NCI-H2107 (cell line): Measurements from ENCODE around the gene SIRT3.
"Not testable (repeated sequence)": the region's sequence is repeated elsewhere in the genome, so short reads cannot be mapped to it uniquely, and the experiment has no call there.

ENCODE experiments used
- DNase-seq: peaks from one replicate; lab custom pipeline; 2025; lab: John Stamatoyannopoulos, UW

SIRT3 gene

GRCh38 chr11:203056-203944, 32.8 kb downstream of the SIRT3 start:
- DNase-seq, result no peak

DNA sequence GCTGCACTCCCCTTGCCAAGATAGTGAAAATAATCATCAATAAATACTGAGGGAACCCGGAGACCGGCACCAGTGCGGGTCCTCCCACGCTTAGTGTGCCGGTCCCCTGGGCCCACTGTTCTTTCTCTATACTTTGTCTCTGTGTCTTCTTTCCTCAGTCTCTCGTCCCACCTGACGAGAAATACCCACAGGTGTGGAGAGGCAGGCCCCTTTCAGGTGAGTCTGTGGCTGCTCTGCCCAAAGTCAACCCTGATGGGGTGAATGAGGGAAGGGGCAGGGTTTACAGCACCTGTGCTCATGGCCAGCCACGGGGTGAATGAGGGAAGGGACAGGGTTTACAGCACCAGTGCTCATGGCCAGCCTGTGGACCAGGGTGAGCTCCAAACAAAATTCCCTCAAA, 33.7 kb downstream of the SIRT3 start:
- DNase-seq, result no peak

GRCh38 chr11:201966-202365, 34.2 kb downstream of the SIRT3 start:
- DNase-seq, result no peak

GRCh38 chr11:200224-201003, 35.7 kb downstream of the SIRT3 start:
- no peak for DNase-seq

DNA sequence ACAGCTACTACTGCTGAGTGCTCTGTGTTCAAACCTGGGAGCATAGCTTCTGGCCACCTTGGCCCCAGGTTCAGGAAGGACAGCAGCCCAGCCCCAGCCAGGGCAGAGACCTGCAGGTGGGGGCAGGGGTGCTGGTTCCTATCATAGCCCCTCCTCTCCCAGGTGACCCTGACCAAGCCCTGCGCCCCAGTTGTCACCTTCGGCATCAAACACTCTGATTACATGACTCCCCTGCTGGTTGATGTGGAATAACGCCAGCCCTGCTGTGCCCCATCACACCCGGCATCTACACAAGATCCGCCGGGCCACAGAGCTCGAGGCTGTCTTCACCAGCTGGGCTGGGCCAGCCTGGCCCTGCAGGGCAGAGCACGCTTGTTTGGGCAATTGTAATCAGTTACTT, 36.4 kb downstream of the SIRT3 start:
- DNase-seq, result no peak

DNA sequence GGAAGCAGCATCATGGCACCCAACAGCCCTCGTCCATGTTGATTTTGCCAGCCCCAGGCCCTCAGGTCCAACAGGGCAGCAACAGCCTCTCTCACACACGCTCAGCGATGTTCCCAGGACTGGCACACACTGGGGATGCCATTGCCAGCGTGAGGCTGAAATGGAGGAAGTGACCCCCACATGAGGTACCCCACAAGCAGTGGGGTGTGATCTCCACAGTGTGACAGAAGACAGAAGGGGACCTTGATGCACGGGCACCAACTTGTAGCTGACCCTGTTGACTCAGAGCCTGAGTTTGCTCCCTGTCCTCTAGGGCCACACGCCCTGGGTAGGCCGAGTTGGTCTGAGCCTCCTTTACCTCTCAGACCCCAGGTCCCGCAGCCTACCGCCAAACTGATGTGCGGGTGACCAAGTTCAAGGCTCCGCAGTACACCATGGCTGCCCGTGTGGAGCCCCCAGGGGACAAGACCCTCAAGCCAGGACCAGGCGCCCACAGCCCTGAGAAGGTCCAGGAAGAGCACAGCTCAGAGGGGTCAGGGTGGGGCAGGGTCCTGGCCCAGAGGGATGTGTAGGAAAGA, 37.0 kb downstream of the SIRT3 start:
- DNase-seq, result no peak

GRCh38 chr11:198236-198806, 37.8 kb downstream of the SIRT3 start:
- no peak for DNase-seq

DNA sequence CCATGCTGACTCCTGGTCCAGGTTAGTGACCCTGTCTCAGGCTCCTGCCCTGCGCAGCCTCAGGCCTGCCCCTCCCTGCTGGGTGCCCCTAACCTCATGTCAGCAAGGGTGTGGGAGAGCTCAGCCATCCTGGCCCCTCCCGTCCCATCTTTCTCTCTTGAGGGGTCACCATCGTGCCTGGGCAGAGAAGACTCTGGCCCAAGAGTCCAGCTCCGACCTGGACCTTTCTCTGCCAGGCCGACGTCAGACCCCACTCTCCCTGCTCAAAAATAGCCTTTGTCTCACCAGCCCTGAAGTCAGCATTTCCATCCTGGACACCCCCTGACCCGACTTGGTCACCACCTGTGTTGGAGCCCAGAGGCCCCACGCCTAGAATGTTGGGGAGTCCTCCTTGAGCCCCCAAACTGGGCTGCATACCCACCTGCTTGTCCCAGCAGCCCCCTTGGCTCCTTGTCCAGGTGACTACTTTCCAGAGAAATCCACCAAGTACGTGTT, 38.4 kb downstream of the SIRT3 start:
- DNase-seq, result no peak

DNA sequence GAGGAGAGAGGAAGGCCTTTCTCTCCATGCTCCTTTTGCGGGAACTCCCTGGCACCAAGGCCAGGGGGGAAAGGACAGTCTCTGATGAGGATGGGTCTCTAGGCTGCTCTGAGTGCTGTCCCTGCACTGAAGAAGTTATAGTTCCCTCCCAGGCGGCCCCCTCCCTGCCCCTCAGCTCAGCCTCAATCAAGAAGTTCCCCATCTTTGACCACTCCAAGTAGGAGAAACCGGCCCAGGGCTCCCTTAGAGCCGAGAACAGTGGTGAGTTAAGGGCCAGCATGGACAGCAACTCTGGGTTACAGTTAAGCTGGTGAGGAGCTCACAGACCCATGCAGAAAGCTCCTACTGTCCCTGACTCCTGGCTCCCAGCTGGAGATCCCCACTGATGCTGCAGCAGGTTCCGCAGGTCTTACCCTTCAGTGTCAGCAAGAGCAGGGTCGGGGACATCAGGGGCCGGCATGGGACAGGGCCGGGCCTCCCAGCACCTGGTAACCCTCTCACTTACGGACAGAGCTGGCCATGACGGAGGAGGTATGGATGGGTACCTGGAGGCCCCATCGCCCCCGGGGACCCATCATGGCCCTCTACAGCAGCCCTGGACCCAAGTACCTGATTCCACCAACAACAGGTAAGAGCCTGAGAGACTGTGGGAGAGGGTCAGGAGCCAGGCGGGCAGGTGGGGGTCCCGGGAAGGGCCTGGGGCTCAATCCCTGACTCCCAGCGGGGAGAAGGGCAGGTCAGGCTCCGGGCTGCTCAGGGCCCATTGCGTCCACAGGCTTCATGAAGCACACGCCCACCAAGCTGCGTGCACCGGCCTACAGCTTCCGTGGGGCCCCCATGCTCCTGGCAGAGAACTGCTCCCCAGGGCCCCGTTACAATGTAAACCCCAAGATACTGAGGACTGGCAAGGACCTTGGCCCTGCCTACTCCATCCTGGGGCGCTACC, 39.1 kb downstream of the SIRT3 start:
- no peak for DNase-seq

GRCh38 chr11:193481-193880, 42.7 kb downstream of the SIRT3 start:
- not testable (repeated sequence) for DNase-seq

DNA sequence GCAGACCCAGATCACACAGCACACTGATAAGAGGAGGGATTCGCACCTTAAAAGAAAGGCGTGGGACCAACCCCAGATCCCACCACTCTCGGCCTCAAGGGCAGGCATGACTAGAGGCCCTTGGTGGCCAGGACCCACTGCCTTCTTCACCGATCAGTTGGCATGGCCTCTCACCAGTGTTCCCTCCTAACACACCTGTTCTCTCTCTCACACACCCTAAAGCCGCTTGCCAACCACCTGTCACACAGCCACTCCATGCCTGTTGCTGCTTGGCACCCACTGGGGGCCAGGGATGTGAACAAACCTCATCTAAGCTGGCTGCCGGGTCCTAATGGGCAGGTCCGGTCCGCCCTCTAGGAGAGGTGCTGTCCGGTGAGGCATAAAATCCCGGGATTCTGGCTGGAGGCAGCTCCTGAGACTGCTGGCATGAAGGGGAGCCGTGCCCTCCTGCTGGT, 43.4 kb downstream of the SIRT3 start, which contains the start of gene SCGB1C1:
SCGB1C1 (plus strand) TSS at position 405 of the 455 bp plus-strand sequence; CDS start at position 427, 22 bp downstream.
- DNase-seq, result not testable (repeated sequence)

DNA sequence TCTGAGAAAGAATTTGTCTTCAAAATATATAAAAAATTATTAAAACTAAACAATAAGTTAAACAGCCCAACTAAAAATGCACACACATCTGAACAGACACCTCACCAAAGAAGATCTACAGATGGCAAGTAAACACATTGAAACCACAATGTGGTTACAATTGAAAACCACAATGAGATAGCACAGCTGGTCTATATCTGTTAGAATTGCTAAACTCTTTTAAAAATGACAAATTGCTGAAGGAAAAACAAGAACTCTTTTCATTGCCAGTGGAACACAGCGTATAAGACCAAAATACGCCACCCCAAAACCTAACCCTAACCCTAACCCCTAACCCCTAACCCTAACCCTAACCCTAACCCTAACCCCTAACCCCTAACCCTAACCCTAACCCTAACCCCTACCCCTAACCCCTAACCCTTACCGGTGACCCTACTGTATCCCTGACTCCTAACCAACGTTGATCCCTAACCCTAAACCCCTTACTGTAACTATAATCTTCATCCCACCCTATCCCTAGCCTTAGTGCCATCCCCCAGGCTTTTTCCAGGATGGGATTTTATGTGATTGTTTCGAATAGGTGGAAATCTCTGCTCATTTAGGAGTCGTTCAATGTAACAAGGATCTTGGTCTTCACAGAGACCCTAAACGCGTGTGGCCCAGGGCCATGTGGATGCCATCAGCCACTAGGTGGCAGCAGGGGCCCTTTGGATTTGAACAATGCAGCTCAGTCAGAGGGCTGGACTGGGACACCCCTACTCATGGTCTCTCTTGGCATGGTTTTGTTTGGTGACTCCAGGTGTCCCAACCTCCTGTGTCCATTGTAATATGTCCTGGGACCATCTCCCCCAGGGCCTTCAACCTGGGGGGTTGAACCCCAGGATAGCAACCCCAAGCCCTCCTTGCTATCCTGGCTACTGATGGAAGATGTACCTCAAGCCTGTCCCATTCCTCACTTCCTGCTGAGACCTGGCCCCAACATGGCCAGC, 44.4 kb downstream of the SIRT3 start:
- not testable (repeated sequence) for DNase-seq

- not testable (repeated sequence) for DNase-seq
Observed at GRCh38 chr11:190546-190945, 45.6 kb downstream of the SIRT3 start.

DNA sequence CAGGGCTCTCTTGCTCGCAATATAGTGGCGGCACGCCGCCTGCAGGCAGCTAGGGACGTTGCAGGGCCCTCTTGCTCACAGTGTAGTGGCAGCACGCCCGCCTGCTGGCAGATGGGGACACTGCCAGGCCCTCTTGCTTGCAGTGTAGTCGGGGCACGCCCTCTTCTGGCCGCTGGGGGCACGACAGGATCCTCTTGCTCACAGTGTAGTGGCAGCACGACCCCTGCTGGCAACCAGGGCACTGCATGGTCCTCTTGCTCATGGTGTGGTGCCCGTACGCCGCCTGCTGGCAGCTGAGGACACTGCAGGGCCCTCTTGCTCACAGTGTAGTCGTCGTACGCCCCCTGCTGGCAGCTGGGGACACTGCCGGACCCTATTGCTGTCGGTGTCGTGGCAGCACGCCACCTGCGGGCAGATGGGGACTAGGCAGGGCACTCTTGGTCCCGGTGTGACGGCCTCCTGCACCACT, 46.3 kb downstream of the SIRT3 start:
- not testable (repeated sequence) for DNase-seq

DNA sequence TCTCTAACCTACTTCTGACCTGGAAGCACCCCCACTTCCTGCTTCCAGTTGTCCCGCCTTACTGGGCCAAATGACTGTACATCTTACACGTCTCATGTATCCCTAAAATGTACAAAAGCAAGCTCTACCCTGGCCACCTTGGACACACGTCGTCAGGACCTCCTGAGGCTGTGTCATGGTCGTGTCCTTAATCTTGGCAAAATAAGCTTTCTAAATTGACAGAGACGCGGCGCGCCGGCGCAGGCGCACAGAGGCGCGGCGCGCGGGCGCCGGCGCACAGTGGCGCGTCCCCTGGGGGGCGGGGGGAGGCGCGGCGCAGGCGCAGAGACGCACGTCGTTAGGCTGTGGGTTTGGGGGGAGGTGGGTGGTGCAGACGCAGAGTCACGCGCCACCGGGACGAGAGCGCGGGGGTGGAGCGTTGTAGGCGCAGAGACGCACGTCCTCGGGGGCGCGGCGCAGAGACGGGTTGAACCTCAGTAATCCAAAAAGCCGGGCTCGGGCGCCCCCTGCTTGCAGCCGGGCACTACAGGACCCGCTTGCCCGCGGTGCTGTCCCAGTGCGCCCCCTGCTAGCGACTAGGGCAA, 46.9 kb downstream of the SIRT3 start:
- DNase-seq, result not testable (repeated sequence)

GRCh38 chr11:180242-180641, 55.9 kb downstream of the SIRT3 start:
- DNase-seq, result not testable (repeated sequence)
